GM12878 (cell line): ENCODE measurements around the gene RAB11FIP2.

Experiments used
- ATF7 ChIP-seq: fragments of 450-650 bp; IDR thresholded peaks from 2 replicates; pipeline ENCODE4 v1.6.1; 2016; ENCODE audit warnings: low read depth, mild to moderate bottlenecking
- EZH2 ChIP-seq: IDR thresholded peaks from 2 replicates; pipeline ENCODE4 v1.6.1; 2012; ENCODE audit warnings: low read depth, mild to moderate bottlenecking, control low read depth, inconsistent platforms, low read length, borderline replicate concordance; ENCODE audit not compliant: control insufficient read depth
- HDAC6 ChIP-seq: fragments of 200-600 bp; sonication (generic); IDR thresholded peaks from one replicate; pipeline ENCODE4 v1.8.0; 2017; ENCODE audit warnings: antibody characterized with exemption; ENCODE audit not compliant: unreplicated experiment
- KLF5 ChIP-seq: fragments of 450-650 bp; IDR thresholded peaks from 2 replicates; pipeline ENCODE4 v1.6.1; 2014; ENCODE audit warnings: mild to moderate bottlenecking; ENCODE audit not compliant: partially characterized antibody
- MYC ChIP-seq: IDR thresholded peaks from 2 replicates; pipeline ENCODE4 v1.6.1; 2011; ENCODE audit warnings: mild to moderate bottlenecking, low read length, moderate library complexity, inconsistent platforms; ENCODE audit not compliant: insufficient read depth, insufficient replicate concordance, insufficient read length, severe bottlenecking
- NFYB ChIP-seq: IDR thresholded peaks from 2 replicates; pipeline ENCODE4 v1.6.1; 2011; ENCODE audit warnings: low read depth, mild to moderate bottlenecking, low read length, improper control_type of control experiment, moderate library complexity; ENCODE audit not compliant: insufficient read depth
- SMARCA5 ChIP-seq: fragments of 450-650 bp; IDR thresholded peaks from 2 replicates; pipeline ENCODE4 v1.6.1; 2017; ENCODE audit warnings: mild to moderate bottlenecking
- ZNF274 ChIP-seq: IDR thresholded peaks from one replicate; pipeline ENCODE4 v1.8.0; 2011; ENCODE audit not compliant: insufficient read length, insufficient read depth
- TF ChIP-seq, protein P1 (sequence below), 3 experiments: IDR thresholded peaks in 2 of 3; conservative IDR thresholded peaks in 1 of 3; 2 replicates each; pipeline ENCODE4 v1.5.1; 2011; ENCODE audit warnings: low read depth in 3 of 3, low read length in 3 of 3, mild to moderate bottlenecking in 3 of 3, control low read depth in 2 of 3, moderate library complexity in 2 of 3, inconsistent platforms in 1 of 3, mixed read lengths in 1 of 3; ENCODE audit not compliant: control insufficient read depth in 2 of 3, insufficient read depth in 1 of 3; ENCODE audit errors: extremely low read depth in 1 of 3
- TF ChIP-seq, protein P2 (sequence below): fragments of 450-650 bp; formaldehyde crosslinking; IDR thresholded peaks from 2 replicates; pipeline ENCODE4 v1.5.0; 2022; ENCODE audit warnings: mild to moderate bottlenecking, missing genetic modification characterization

- no peak for TF ChIP-seq EZH2
- TF ChIP-seq HDAC6 = no peak
- no peak for TF ChIP-seq ATF7
- TF ChIP-seq, protein P1, sequence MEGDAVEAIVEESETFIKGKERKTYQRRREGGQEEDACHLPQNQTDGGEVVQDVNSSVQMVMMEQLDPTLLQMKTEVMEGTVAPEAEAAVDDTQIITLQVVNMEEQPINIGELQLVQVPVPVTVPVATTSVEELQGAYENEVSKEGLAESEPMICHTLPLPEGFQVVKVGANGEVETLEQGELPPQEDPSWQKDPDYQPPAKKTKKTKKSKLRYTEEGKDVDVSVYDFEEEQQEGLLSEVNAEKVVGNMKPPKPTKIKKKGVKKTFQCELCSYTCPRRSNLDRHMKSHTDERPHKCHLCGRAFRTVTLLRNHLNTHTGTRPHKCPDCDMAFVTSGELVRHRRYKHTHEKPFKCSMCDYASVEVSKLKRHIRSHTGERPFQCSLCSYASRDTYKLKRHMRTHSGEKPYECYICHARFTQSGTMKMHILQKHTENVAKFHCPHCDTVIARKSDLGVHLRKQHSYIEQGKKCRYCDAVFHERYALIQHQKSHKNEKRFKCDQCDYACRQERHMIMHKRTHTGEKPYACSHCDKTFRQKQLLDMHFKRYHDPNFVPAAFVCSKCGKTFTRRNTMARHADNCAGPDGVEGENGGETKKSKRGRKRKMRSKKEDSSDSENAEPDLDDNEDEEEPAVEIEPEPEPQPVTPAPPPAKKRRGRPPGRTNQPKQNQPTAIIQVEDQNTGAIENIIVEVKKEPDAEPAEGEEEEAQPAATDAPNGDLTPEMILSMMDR (IDR thresholded peaks at IDR 0.05 in 2 of 3, conservative IDR thresholded peaks at IDR 0.05 in 1 of 3; ENCODE audit: control insufficient read depth in 2 of 3, extremely low read depth in 1 of 3, insufficient read depth in 1 of 3, low read depth in 3 of 3, low read length in 3 of 3) = no peak
- no peak for TF ChIP-seq MYC
- TF ChIP-seq ZNF274 = no peak
- TF ChIP-seq SMARCA5 = no peak
- no peak for TF ChIP-seq NFYB
- TF ChIP-seq, protein P2, sequence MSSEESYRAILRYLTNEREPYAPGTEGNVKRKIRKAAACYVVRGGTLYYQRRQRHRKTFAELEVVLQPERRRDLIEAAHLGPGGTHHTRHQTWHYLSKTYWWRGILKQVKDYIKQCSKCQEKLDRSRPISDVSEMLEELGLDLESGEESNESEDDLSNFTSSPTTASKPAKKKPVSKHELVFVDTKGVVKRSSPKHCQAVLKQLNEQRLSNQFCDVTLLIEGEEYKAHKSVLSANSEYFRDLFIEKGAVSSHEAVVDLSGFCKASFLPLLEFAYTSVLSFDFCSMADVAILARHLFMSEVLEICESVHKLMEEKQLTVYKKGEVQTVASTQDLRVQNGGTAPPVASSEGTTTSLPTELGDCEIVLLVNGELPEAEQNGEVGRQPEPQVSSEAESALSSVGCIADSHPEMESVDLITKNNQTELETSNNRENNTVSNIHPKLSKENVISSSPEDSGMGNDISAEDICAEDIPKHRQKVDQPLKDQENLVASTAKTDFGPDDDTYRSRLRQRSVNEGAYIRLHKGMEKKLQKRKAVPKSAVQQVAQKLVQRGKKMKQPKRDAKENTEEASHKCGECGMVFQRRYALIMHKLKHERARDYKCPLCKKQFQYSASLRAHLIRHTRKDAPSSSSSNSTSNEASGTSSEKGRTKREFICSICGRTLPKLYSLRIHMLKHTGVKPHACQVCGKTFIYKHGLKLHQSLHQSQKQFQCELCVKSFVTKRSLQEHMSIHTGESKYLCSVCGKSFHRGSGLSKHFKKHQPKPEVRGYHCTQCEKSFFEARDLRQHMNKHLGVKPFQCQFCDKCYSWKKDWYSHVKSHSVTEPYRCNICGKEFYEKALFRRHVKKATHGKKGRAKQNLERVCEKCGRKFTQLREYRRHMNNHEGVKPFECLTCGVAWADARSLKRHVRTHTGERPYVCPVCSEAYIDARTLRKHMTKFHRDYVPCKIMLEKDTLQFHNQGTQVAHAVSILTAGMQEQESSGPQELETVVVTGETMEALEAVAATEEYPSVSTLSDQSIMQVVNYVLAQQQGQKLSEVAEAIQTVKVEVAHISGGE (CRISPR knock-in tag) = no peak
- TF ChIP-seq KLF5 = no peak
Observed at GRCh38 chr10:118062798-118063238, 16.1 kb upstream of the RAB11FIP2 start.
